WERI-Rb-1 (cell line): ENCODE data around the gene PTPRD.

Source experiments
- DNase-seq: peaks from one replicate; pipeline ENCODE4 v3.0.0-alpha.2; 2020
- H3K27ac ChIP-seq: fragments of 250-450 bp; sonication (Bioruptor Pico); 2 replicates; pipeline ENCODE4 v1.5.1; 2020; ENCODE audit warnings: mild to moderate bottlenecking, moderate library complexity
- H3K27me3 ChIP-seq: fragments of 250-450 bp; sonication (Bioruptor Pico); 2 replicates; pipeline ENCODE4 v1.5.1; 2021; ENCODE audit warnings: mild to moderate bottlenecking, low read depth, moderate library complexity; ENCODE audit not compliant: insufficient read depth, severe bottlenecking
- H3K36me3 ChIP-seq: fragments of 250-450 bp; sonication (Bioruptor Pico); 2 replicates; pipeline ENCODE4 v1.5.1; 2020; ENCODE audit warnings: mild to moderate bottlenecking, moderate library complexity
- H3K4me3 ChIP-seq: 2 replicates; pipeline ENCODE4 v1.5.1; 2011; ENCODE audit warnings: low read depth, mild to moderate bottlenecking, control low read depth, low read length
- H3K9me3 ChIP-seq: fragments of 250-450 bp; sonication (Bioruptor Pico); 2 replicates; pipeline ENCODE4 v1.5.1; 2021; ENCODE audit warnings: mild to moderate bottlenecking, moderate library complexity; ENCODE audit not compliant: severe bottlenecking
- TF ChIP-seq, protein P1 (sequence below): IDR thresholded peaks from 2 replicates; pipeline ENCODE4 v1.5.1; 2011; ENCODE audit warnings: low read depth, mild to moderate bottlenecking, control low read depth, inconsistent platforms, low read length

PTPRD gene

DNA sequence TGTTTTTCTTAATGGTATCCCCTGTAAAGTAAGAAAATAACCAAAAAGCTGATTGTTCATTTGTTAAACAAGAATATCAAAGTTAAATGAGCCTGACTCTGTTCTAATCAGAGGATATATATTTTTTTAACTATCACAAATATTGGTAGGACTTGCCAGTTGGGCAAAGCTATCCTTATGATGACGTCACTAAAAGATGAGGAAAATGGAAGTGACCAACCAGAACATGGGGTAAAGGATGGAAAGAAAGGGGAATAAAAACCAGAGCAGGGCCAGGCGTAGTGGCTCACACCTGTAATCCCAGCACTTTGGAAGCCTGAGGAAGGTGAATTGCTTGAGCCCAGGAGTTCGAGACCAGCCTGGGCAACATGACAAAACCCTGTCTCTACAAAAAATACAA is 2001.6 kb downstream of the PTPRD start:
- no peaks in the 10 kb centered on the region for H3K36me3 ChIP-seq

DNA sequence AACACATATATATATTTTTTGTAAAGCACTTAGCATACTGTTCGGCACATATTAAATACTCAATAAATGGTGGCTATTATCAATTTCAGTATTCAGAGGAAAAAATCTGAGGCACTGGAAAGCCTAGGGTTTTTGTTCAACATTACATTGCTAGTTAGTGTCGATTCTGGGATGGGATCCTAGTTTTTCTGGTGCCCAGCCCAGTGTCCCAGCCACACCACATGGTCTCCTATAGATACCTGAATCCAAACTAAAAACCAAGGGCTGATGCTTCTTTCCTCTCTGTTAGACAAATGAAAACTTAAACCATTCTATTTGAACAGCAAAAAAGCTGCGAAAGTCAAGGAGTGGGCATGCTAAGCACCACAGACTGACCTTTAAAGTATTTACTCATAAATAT is 2002.5 kb downstream of the PTPRD start:
- no peaks in the 10 kb centered on the region for H3K27me3 ChIP-seq
- no peaks in the 10 kb centered on the region for H3K36me3 ChIP-seq
- H3K4me3 ChIP-seq: no peak overlapping the region
- no peak overlapping the region for H3K27ac ChIP-seq
- TF ChIP-seq, protein P1, sequence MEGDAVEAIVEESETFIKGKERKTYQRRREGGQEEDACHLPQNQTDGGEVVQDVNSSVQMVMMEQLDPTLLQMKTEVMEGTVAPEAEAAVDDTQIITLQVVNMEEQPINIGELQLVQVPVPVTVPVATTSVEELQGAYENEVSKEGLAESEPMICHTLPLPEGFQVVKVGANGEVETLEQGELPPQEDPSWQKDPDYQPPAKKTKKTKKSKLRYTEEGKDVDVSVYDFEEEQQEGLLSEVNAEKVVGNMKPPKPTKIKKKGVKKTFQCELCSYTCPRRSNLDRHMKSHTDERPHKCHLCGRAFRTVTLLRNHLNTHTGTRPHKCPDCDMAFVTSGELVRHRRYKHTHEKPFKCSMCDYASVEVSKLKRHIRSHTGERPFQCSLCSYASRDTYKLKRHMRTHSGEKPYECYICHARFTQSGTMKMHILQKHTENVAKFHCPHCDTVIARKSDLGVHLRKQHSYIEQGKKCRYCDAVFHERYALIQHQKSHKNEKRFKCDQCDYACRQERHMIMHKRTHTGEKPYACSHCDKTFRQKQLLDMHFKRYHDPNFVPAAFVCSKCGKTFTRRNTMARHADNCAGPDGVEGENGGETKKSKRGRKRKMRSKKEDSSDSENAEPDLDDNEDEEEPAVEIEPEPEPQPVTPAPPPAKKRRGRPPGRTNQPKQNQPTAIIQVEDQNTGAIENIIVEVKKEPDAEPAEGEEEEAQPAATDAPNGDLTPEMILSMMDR: no peak
- no peaks in the 10 kb centered on the region for H3K9me3 ChIP-seq
- DNase-seq: no peak

More for the DNA sequence above, 2001.6 kb downstream of the PTPRD start:
- TF ChIP-seq, protein P1: no peak
- Histone ChIP-seq H3K27ac (no peak overlapping the region), H3K9me3 (no peaks in the 10 kb centered on the region), H3K27me3 (no peaks in the 10 kb centered on the region), H3K4me3 (no peak overlapping the region)
- no peak for DNase-seq

- Histone ChIP-seq H3K9me3 (no peaks in the 10 kb centered on the region), H3K27ac (no peak overlapping the region), H3K27me3 (no peaks in the 10 kb centered on the region), H3K4me3 (no peak overlapping the region), H3K36me3 (no peaks in the 10 kb centered on the region)
- no peak for DNase-seq
- TF ChIP-seq, protein P1: no peak
These were observed 2007.7 kb downstream of the PTPRD start for GRCh38 chr9:8605096-8605495.

DNA sequence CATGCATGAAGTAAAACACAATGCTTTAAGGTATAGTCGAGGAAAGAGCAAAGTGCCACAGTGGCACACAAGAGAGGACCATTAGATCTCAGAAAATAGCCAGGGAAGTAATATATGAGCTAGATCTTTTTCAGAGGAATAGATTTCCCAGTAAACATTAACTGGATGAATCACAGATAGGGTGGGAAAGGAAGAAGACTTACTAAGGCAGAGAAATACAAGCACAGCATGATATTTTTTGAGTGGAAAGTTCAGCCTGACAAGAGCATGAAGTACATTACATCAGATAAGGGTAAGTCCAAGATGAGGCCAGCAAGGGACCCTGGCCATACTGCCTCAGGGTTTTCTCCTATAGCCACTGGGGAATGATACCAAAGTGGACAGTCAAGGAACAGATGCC is 2008.6 kb downstream of the PTPRD start:
- Histone ChIP-seq H3K27ac (no peak overlapping the region), H3K36me3 (no peaks in the 10 kb centered on the region), H3K27me3 (no peaks in the 10 kb centered on the region), H3K4me3 (no peak overlapping the region), H3K9me3 (no peaks in the 10 kb centered on the region)
- DNase-seq: no peak
- TF ChIP-seq, protein P1: no peak

DNA sequence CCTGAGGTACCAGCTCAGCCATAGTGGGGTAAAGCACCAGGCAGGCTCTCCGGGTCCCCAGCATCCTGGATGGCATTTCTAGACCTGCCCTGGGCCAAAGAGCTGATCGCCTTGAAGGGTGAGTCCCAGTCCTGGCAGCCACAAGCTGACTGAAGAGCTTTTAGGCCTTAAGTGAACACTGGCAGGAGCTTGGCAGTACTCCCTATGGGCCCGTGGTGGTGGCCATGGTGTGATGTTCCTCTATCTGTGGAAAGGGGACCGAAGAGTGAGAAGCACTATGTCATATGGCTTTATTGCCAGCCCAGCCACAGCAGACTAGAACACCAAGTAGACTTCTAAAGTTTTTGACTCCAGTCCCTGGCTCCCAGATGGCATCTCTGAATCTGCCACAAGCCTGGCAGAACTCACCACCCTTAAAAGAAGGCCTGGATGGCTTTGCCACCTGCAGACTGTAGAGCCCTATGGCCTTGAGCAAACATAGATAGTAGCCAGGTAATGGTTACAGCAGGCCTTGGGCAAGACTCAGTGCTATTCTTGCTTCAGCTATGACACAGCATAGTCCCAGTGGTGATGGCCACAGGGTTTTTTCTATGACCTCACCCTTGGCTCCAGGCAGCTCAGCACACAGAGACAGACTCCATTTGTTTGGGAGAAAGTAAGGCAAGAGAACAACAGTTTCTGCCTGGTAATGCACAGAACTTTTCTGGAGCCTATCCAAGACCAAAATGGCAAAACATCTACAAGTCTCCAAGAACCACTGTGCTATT is 2011.7 kb downstream of the PTPRD start:
- Histone ChIP-seq H3K4me3 (no peak overlapping the region), H3K27me3 (no peaks in the 10 kb centered on the region), H3K27ac (no peak overlapping the region), H3K36me3 (no peaks in the 10 kb centered on the region), H3K9me3 (no peaks in the 10 kb centered on the region)
- DNase-seq: no peak
- TF ChIP-seq, protein P1: no peak

GRCh38 chr9:8599937-8600336 is 2012.9 kb downstream of the PTPRD start:
- Histone ChIP-seq H3K27ac (no peak overlapping the region), H3K4me3 (no peak overlapping the region), H3K9me3 (no peaks in the 10 kb centered on the region), H3K27me3 (no peaks in the 10 kb centered on the region), H3K36me3 (no peaks in the 10 kb centered on the region)
- TF ChIP-seq, protein P1: no peak
- DNase-seq: no peak
